H9 (cell line): ENCODE data around the gene XDH. TPM values are rescaled to one million over a fixed set of nuclear protein-coding genes. Genes with fewer than 3 reads are reported as not detected.
A peak's percentile ranks its signal among the peaks of the same experiment; 100 is the strongest.

ENCODE experiments used
- DNase-seq: peaks from one replicate; pipeline ENCODE4 v3.0.0-alpha.2; 2017
- H2AFZ ChIP-seq: one replicate; pipeline ENCODE4 v1.6.1; 2013; ENCODE audit warnings: mild to moderate bottlenecking, low read length, control low read depth, moderate library complexity
- H2AK5ac ChIP-seq: 2 replicates; pipeline ENCODE4 v1.6.1; 2013; ENCODE audit warnings: low read length, control low read depth, mixed read lengths; ENCODE audit not compliant: insufficient read length
- H2BK120ac ChIP-seq: one replicate; pipeline ENCODE4 v1.6.1; 2013; ENCODE audit warnings: low read depth, mild to moderate bottlenecking, low read length, control low read depth, inconsistent platforms; ENCODE audit not compliant: poor library complexity, severe bottlenecking
- H2BK12ac ChIP-seq: 2 replicates; pipeline ENCODE4 v1.6.1; 2013; ENCODE audit warnings: low read length, control low read depth, mixed read lengths, low read depth; ENCODE audit not compliant: insufficient read length
- H2BK15ac ChIP-seq: 2 replicates; pipeline ENCODE4 v1.6.1; 2013; ENCODE audit warnings: low read depth, low read length, control low read depth
- H2BK20ac ChIP-seq: one replicate; pipeline ENCODE4 v1.6.1; 2013; ENCODE audit warnings: low read depth, mild to moderate bottlenecking, low read length, control low read depth, inconsistent platforms; ENCODE audit not compliant: poor library complexity, severe bottlenecking
- H2BK5ac ChIP-seq: 2 replicates; pipeline ENCODE4 v1.6.1; 2013; ENCODE audit warnings: low read length, control low read depth, mixed read lengths; ENCODE audit not compliant: insufficient read length
- H3K14ac ChIP-seq: 2 replicates; pipeline ENCODE4 v1.6.1; 2013; ENCODE audit warnings: low read length, control low read depth; ENCODE audit not compliant: insufficient read depth
- H3K18ac ChIP-seq: 2 replicates; pipeline ENCODE4 v1.6.1; 2013; ENCODE audit warnings: low read depth, mild to moderate bottlenecking, mixed read lengths, low read length, control low read depth; ENCODE audit not compliant: insufficient read length
- H3K23ac ChIP-seq: 2 replicates; pipeline ENCODE4 v1.6.1; 2013; ENCODE audit warnings: low read length, control low read depth, mixed read lengths, low read depth; ENCODE audit not compliant: insufficient read length
- H3K23me2 ChIP-seq: 2 replicates; pipeline ENCODE4 v1.6.1; 2013; ENCODE audit warnings: low read depth, mild to moderate bottlenecking, mixed read lengths, low read length, control low read depth; ENCODE audit not compliant: insufficient read length, poor library complexity, severe bottlenecking
- H3K27ac ChIP-seq: 2 replicates; pipeline ENCODE4 v1.5.1; 2013; ENCODE audit warnings: low read length, control low read depth, mixed read lengths, low read depth; ENCODE audit not compliant: insufficient read length
- H3K27me3 ChIP-seq: 2 replicates; pipeline ENCODE4 v1.6.1; 2013; ENCODE audit warnings: low read length, control low read depth, inconsistent platforms; ENCODE audit not compliant: insufficient read depth
- H3K4ac ChIP-seq: 2 replicates; pipeline ENCODE4 v1.6.1; 2013; ENCODE audit warnings: low read depth, mild to moderate bottlenecking, control low read depth, inconsistent platforms, low read length, moderate library complexity
- H3K4me1 ChIP-seq: 2 replicates; pipeline ENCODE4 v1.6.1; 2013; ENCODE audit warnings: low read length, control low read depth, inconsistent platforms; ENCODE audit not compliant: insufficient read depth
- H3K4me2 ChIP-seq: 2 replicates; pipeline ENCODE4 v1.6.1; 2013; ENCODE audit warnings: low read length, control low read depth, mixed read lengths; ENCODE audit not compliant: insufficient read length, insufficient read depth
- H3K56ac ChIP-seq: 2 replicates; pipeline ENCODE4 v1.6.1; 2013; ENCODE audit warnings: low read depth, mild to moderate bottlenecking, mixed read lengths, low read length, control low read depth; ENCODE audit not compliant: insufficient read length
- H3K79me1 ChIP-seq: 2 replicates; pipeline ENCODE4 v1.6.1; 2013; ENCODE audit warnings: low read depth, mild to moderate bottlenecking, moderate library complexity, low read length, control low read depth, inconsistent platforms; ENCODE audit not compliant: insufficient read depth, poor library complexity, severe bottlenecking
- H3K79me2 ChIP-seq: 2 replicates; pipeline ENCODE4 v1.6.1; 2013; ENCODE audit warnings: low read length, control low read depth, inconsistent platforms; ENCODE audit not compliant: insufficient read depth
- H3K9ac ChIP-seq: 2 replicates; pipeline ENCODE4 v1.6.1; 2013; ENCODE audit warnings: low read length, control low read depth, mixed read lengths; ENCODE audit not compliant: insufficient read length; ENCODE audit errors: extremely low read depth
- H3K9me3 ChIP-seq: one replicate; pipeline ENCODE4 v1.6.1; 2013; ENCODE audit warnings: low read depth, low read length, inconsistent platforms; ENCODE audit not compliant: control insufficient read depth
- H3T11ph ChIP-seq: one replicate; pipeline ENCODE4 v1.6.1; 2013; ENCODE audit warnings: mild to moderate bottlenecking, low read length, control low read depth, inconsistent platforms
- H4K20me1 ChIP-seq: one replicate; pipeline ENCODE4 v1.6.1; 2013; ENCODE audit not compliant: control insufficient read depth, insufficient read length, insufficient read depth
- H4K5ac ChIP-seq: 2 replicates; pipeline ENCODE4 v1.6.1; 2013; ENCODE audit warnings: low read depth, mild to moderate bottlenecking, mixed read lengths, low read length, control low read depth; ENCODE audit not compliant: insufficient read length
- H4K8ac ChIP-seq: replicated peaks from 2 replicates; pipeline ENCODE4 v1.6.1; 2013; ENCODE audit warnings: low read length, control low read depth, mixed read lengths, low read depth; ENCODE audit not compliant: insufficient read length
- H4K91ac ChIP-seq: 2 replicates; pipeline ENCODE4 v1.6.1; 2013; ENCODE audit warnings: low read depth, mild to moderate bottlenecking, moderate library complexity, mixed read lengths, low read length, control low read depth; ENCODE audit not compliant: insufficient read length
- H3K27ac Mint-ChIP-seq, 3 experiments: 2 replicates in 2 of 3; 3 replicates in 1 of 3; pipeline ENCODE4 v1.8.0; 2020 to 2021; ENCODE audit warnings: mixed read lengths in 3 of 3, mild to moderate bottlenecking in 1 of 3, moderate library complexity in 1 of 3
- H3K27me3 Mint-ChIP-seq: 2 replicates; pipeline ENCODE4 v1.8.0; 2021; ENCODE audit warnings: low read depth, mild to moderate bottlenecking, moderate library complexity, mixed read lengths
- H3K36me3 Mint-ChIP-seq, 3 experiments: 2 replicates in 2 of 3; 3 replicates in 1 of 3; pipeline ENCODE4 v1.8.0; 2020 to 2021; ENCODE audit warnings: low read depth in 3 of 3, mixed read lengths in 3 of 3; ENCODE audit not compliant: insufficient read depth in 1 of 3
- H3K4me1 Mint-ChIP-seq, 2 experiments: 2 replicates each; pipeline ENCODE4 v1.8.0; 2020; ENCODE audit warnings: mixed read lengths in 2 of 2
- H3K4me3 Mint-ChIP-seq, 2 experiments: 2 replicates in 1 of 2; 3 replicates in 1 of 2; pipeline ENCODE4 v1.8.0; 2020 to 2021; ENCODE audit warnings: mild to moderate bottlenecking in 2 of 2, mixed read lengths in 2 of 2, moderate library complexity in 1 of 2
- H3K9me3 Mint-ChIP-seq, 2 experiments: 2 replicates in 1 of 2; 3 replicates in 1 of 2; pipeline ENCODE4 v1.8.0; 2020; ENCODE audit warnings: mild to moderate bottlenecking in 2 of 2, mixed read lengths in 2 of 2, moderate library complexity in 1 of 2
- CTCF ChIP-seq: fragments of 200-600 bp; sonication (generic); conservative IDR thresholded peaks from 3 replicates; pipeline ENCODE4 v1.8.0; 2021; ENCODE audit warnings: antibody characterized with exemption, mild to moderate bottlenecking
- WGBS: extraction: QIAGEN DNeasy Blood & Tissue Kit; methylation state at CpG from one replicate; pipeline ENCODE4 v1.1.7; 2013; ENCODE audit warnings: missing lambda C conversion rate, low lambda C conversion rate, mixed read lengths; ENCODE audit not compliant: insufficient read length; ENCODE audit errors: extremely low coverage; 5-methylcytosine and 5-hydroxymethylcytosine counted together
- total RNA-seq: library from RNA; stranded (reverse); gene quantifications from 2 replicates; pipeline ENCODE4 v1.2.1, GENCODE V29; 2021

Gene XDH
- total RNA-seq, 1 experiment from 2014 or later: 1.4 TPM

DNA sequence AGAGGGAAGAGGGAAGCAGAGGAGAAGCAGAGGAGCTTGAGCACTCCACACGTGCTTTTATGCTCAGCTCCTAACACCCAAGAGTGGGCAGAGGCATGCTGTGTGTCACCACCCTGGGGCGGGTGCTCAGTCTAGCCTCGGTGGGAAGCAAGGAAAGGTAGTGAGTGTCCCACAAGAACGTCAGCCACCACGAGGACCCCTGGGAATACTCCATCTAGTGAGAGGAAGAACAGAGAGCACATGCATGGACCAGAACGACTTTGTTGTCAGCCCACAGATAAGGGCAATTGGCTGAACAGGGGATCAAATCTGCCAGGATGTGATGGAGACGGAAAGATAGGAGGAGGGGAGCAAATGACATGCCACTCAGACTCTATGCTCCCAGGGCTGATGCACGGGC, 83.4 kb downstream of the XDH start:
- Histone ChIP-seq H4K8ac (no peak overlapping the region), H3K18ac (no peak overlapping the region), H3K4ac (no peak overlapping the region), H3K4me2 (no peak overlapping the region), H4K91ac (no peak overlapping the region), H3K9ac (no peak overlapping the region), H3K4me1 (peaks cover 4% of the 10 kb centered on the region; the same call in 1 of the 2 replicates), H2BK12ac (no peak overlapping the region), H2BK20ac (no peak overlapping the region), H3K27me3 (no peaks in the 10 kb centered on the region), H4K20me1 (no peaks in the 10 kb centered on the region), H3T11ph (no peak overlapping the region), H3K23ac (no peak overlapping the region), H3K14ac (no peak overlapping the region; the same call in 1 of the 2 replicates), H2AK5ac (no peak overlapping the region), H3K27ac (no peak overlapping the region), H3K9me3 (no peaks in the 10 kb centered on the region), H2AFZ (no peak overlapping the region), H3K79me2 (no peaks in the 10 kb centered on the region), H2BK15ac (no peak overlapping the region), H4K5ac (no peak overlapping the region), H3K23me2 (no peaks in the 10 kb centered on the region), H2BK120ac (no peak overlapping the region), H3K56ac (no peak overlapping the region), H2BK5ac (no peak overlapping the region), H3K79me1 (no peaks in the 10 kb centered on the region)
- Mint-ChIP-seq H3K27ac (0 out of 7 replicates have a peak overlapping the region, but pooled peaks of 1 of the 3 experiments have one; percentile 17), H3K4me3 (no peak overlapping the region), H3K4me1 (peaks cover 14 to 16% of the 10 kb centered on the region in 2 experiments), H3K9me3 (no peaks in the 10 kb centered on the region), H3K36me3 (no peaks in the 10 kb centered on the region), H3K27me3 (no peaks in the 10 kb centered on the region; the same call in none of the 2 replicates)
- no peak for TF ChIP-seq CTCF
- no peak for DNase-seq
- no CpG with 5 or more reads among the region's 8 CpGs for WGBS
